GM21717 (cell line): ENCODE measurements around the gene MRTFA.

Source experiments
- ATAC-seq: cut with Tn5 transposase; IDR thresholded peaks from one replicate; pipeline ENCODE4 v1.9.1; 2021; ENCODE audit warnings: mild to moderate bottlenecking, moderate library complexity; ENCODE audit not compliant: unreplicated experiment

MRTFA gene

GRCh38 chr22:40367342-40367741, 269.2 kb downstream of the MRTFA start:
- no peak for ATAC-seq

GRCh38 chr22:40366068-40366467, 270.5 kb downstream of the MRTFA start:
- ATAC-seq = no peak

- ATAC-seq = no peak
Measured at GRCh38 chr22:40364431-40364830, 272.1 kb downstream of the MRTFA start.

- no peak for ATAC-seq
Measured at GRCh38 chr22:40363059-40363458, 273.5 kb downstream of the MRTFA start.

- ATAC-seq = no peak
Measured at GRCh38 chr22:40361100-40361499, 275.4 kb downstream of the MRTFA start.
